ENCODE results near the gene MED13L.
A peak's percentile ranks its signal among the peaks of the same experiment; 100 is the strongest.

MED13L gene

GRCh38 chr12:116143909-116144308 is 133.6 kb downstream of the MED13L start:
- no peaks in the 10 kb centered on the region for H3K36me3 ChIP-seq
- TF ChIP-seq, protein P1, sequence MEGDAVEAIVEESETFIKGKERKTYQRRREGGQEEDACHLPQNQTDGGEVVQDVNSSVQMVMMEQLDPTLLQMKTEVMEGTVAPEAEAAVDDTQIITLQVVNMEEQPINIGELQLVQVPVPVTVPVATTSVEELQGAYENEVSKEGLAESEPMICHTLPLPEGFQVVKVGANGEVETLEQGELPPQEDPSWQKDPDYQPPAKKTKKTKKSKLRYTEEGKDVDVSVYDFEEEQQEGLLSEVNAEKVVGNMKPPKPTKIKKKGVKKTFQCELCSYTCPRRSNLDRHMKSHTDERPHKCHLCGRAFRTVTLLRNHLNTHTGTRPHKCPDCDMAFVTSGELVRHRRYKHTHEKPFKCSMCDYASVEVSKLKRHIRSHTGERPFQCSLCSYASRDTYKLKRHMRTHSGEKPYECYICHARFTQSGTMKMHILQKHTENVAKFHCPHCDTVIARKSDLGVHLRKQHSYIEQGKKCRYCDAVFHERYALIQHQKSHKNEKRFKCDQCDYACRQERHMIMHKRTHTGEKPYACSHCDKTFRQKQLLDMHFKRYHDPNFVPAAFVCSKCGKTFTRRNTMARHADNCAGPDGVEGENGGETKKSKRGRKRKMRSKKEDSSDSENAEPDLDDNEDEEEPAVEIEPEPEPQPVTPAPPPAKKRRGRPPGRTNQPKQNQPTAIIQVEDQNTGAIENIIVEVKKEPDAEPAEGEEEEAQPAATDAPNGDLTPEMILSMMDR (IDR thresholded peaks at IDR 0.05; ENCODE audit: low read depth, low read length) = no peak
- no peaks in the 10 kb centered on the region for H3K27me3 ChIP-seq
- H3K9me3 ChIP-seq = no peaks in the 10 kb centered on the region
- no peak overlapping the region for H3K4me3 ChIP-seq (ENCODE audit: low read depth, low read length)
- DNase-seq = no peak
- H3K4me1 ChIP-seq = peaks cover 41% of the 10 kb centered on the region

GRCh38 chr12:116142936-116143898 is 134.3 kb downstream of the MED13L start:
- Histone ChIP-seq H3K36me3 (no peaks in the 10 kb centered on the region), H3K4me1 (peaks cover 41% of the 10 kb centered on the region), H3K27me3 (no peaks in the 10 kb centered on the region), H3K4me3 (ENCODE audit: low read depth, low read length) (0 out of 2 replicates have a peak overlapping the region, but pooled peaks have one; percentile 7), H3K9me3 (no peaks in the 10 kb centered on the region)
- DNase-seq = no peak
- TF ChIP-seq, protein P1 (IDR thresholded peaks at IDR 0.05; ENCODE audit: low read depth, low read length) = no peak

DNA sequence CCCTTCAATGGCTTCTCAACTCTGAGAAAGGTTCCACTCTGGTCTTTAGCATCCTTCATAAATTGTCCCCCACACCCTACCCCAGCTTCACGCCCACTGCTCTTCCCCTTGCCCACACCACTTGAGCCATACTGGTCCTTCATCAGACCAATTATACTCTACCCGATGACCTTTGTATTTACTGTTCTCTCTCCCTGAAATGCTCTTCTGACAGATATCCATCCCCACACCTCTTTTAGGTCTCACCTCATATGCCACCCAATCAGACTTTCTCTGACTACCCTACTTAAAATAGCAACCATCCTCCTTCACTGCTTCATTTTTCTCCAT is 135.7 kb downstream of the MED13L start:
- DNase-seq = no peak
- TF ChIP-seq, protein P1 (IDR thresholded peaks at IDR 0.05; ENCODE audit: low read depth, low read length) = no peak
- Histone ChIP-seq H3K4me1 (peaks cover 41% of the 10 kb centered on the region), H3K27me3 (no peaks in the 10 kb centered on the region), H3K36me3 (no peaks in the 10 kb centered on the region), H3K4me3 (ENCODE audit: low read depth, low read length) (no peak overlapping the region), H3K9me3 (no peaks in the 10 kb centered on the region)

GRCh38 chr12:116141110-116141832 is 136.2 kb downstream of the MED13L start:
- DNase-seq = peak; percentile 52
- TF ChIP-seq, protein P1 (IDR thresholded peaks at IDR 0.05; ENCODE audit: low read depth, low read length) = no peak; the same call in 1 of the 2 replicates
- Histone ChIP-seq H3K36me3 (no peaks in the 10 kb centered on the region), H3K27me3 (no peaks in the 10 kb centered on the region), H3K4me1 (peaks cover 41% of the 10 kb centered on the region), H3K9me3 (no peaks in the 10 kb centered on the region), H3K4me3 (ENCODE audit: low read depth, low read length) (peak overlapping the region; percentile 10; the same call in 1 of the 2 replicates)

DNA sequence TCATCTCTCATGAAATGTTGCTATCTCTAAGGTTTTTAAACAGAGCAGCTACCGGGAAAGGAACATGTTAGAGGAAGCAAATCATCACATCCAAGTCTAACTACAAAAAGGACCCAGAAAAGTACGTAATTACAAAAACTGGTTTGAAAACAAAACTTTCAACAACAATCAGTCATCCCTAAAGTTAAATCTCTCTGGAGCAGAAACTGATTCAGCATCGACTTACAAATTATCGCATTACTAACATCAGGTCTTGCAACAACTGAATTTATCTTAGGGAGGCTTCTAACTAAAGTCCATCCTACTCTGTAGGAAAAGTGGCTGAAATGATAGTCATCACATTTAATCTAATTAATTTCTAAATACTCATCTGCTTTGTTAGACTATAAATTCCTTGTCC is 137.0 kb downstream of the MED13L start:
- Histone ChIP-seq H3K27me3 (no peaks in the 10 kb centered on the region), H3K36me3 (no peaks in the 10 kb centered on the region), H3K9me3 (no peaks in the 10 kb centered on the region), H3K4me3 (ENCODE audit: low read depth, low read length) (peak overlapping the region; percentile 10; the same call in 1 of the 2 replicates), H3K4me1 (peaks cover 42% of the 10 kb centered on the region)
- TF ChIP-seq, protein P1 (IDR thresholded peaks at IDR 0.05; ENCODE audit: low read depth, low read length) = no peak
- DNase-seq = no peak

Data from BE2C (cell line).